Measurements from ENCODE around the gene PRKN.

Gene PRKN

GRCh38 chr6:162154001-162154400 is 573.6 kb downstream of the PRKN start:
- no peaks in the 10 kb centered on the region for H3K79me2 ChIP-seq (ENCODE audit: low read length)
- H2AFZ ChIP-seq (ENCODE audit: low read depth, low read length), result no peak overlapping the region
- no peaks in the 10 kb centered on the region for H3K9me3 ChIP-seq (ENCODE audit: insufficient read depth, low read length)
- TF ChIP-seq EZH2phosphoT487 (IDR thresholded peaks at IDR 0.05; ENCODE audit: low read depth), result no peak
- TF ChIP-seq CTCF (IDR thresholded peaks at IDR 0.05; ENCODE audit: low read depth, low read length), result no peak
- H3K27me3 ChIP-seq (ENCODE audit: low read depth, low read length), result no peaks in the 10 kb centered on the region
- H3K9ac ChIP-seq (ENCODE audit: low read length), result no peak overlapping the region
- H3K4me3 ChIP-seq (ENCODE audit: low read length), result no peak overlapping the region
- peaks cover 13% of the 10 kb centered on the region for H3K4me1 ChIP-seq (ENCODE audit: low read length)
- H3K4me2 ChIP-seq (ENCODE audit: low read length), result no peak overlapping the region
- H3K36me3 ChIP-seq (replicated peaks; ENCODE audit: low read depth, low read length), result no peaks in the 10 kb centered on the region
- no peaks in the 10 kb centered on the region for H4K20me1 ChIP-seq (ENCODE audit: insufficient read depth, low read length)
- no peak overlapping the region for H3K27ac ChIP-seq (ENCODE audit: low read length)

GRCh38 chr6:162153120-162153519 is 574.4 kb downstream of the PRKN start:
- H3K4me2 ChIP-seq (ENCODE audit: low read length), result no peak overlapping the region
- H3K4me3 ChIP-seq (ENCODE audit: low read length), result no peak overlapping the region

GRCh38 chr6:162151021-162151665 is 576.4 kb downstream of the PRKN start:
- Histone ChIP-seq H3K9ac (ENCODE audit: low read length) (no peak overlapping the region), H3K79me2 (ENCODE audit: low read length) (no peaks in the 10 kb centered on the region), H3K36me3 (replicated peaks; ENCODE audit: low read depth, low read length) (no peaks in the 10 kb centered on the region), H3K27ac (ENCODE audit: low read length) (no peak overlapping the region), H3K4me1 (ENCODE audit: low read length) (0 out of 2 replicates have a peak, but pooled peaks cover 3% of the 10 kb centered on the region), H3K4me3 (ENCODE audit: low read length) (no peak overlapping the region), H3K9me3 (ENCODE audit: insufficient read depth, low read length) (no peaks in the 10 kb centered on the region), H3K4me2 (ENCODE audit: low read length) (no peak overlapping the region), H2AFZ (ENCODE audit: low read depth, low read length) (no peak overlapping the region), H3K27me3 (ENCODE audit: low read depth, low read length) (no peaks in the 10 kb centered on the region), H4K20me1 (ENCODE audit: insufficient read depth, low read length) (no peaks in the 10 kb centered on the region)
- TF ChIP-seq EZH2phosphoT487 (IDR thresholded peaks at IDR 0.05; ENCODE audit: low read depth) (no peak), CTCF (IDR thresholded peaks at IDR 0.05; ENCODE audit: low read depth, low read length) (no peak)

More at GRCh38 chr6:162153120-162153519, 574.4 kb downstream of the PRKN start:
- H3K79me2 ChIP-seq (ENCODE audit: low read length), result no peaks in the 10 kb centered on the region
- H2AFZ ChIP-seq (ENCODE audit: low read depth, low read length), result no peak overlapping the region
- TF ChIP-seq CTCF (IDR thresholded peaks at IDR 0.05; ENCODE audit: low read depth, low read length), result no peak
- no peak for TF ChIP-seq EZH2phosphoT487 (IDR thresholded peaks at IDR 0.05; ENCODE audit: low read depth)
- no peaks in the 10 kb centered on the region for H4K20me1 ChIP-seq (ENCODE audit: insufficient read depth, low read length)
- no peak overlapping the region for H3K27ac ChIP-seq (ENCODE audit: low read length)
- H3K27me3 ChIP-seq (ENCODE audit: low read depth, low read length), result no peaks in the 10 kb centered on the region
- no peaks in the 10 kb centered on the region for H3K9me3 ChIP-seq (ENCODE audit: insufficient read depth, low read length)
- H3K9ac ChIP-seq (ENCODE audit: low read length), result no peak overlapping the region
- H3K36me3 ChIP-seq (replicated peaks; ENCODE audit: low read depth, low read length), result no peaks in the 10 kb centered on the region
- peaks cover 13% of the 10 kb centered on the region for H3K4me1 ChIP-seq (ENCODE audit: low read length)

- Histone ChIP-seq H4K20me1 (ENCODE audit: insufficient read depth, low read length) (no peaks in the 10 kb centered on the region), H2AFZ (ENCODE audit: low read depth, low read length) (no peak overlapping the region), H3K27ac (ENCODE audit: low read length) (no peak overlapping the region), H3K79me2 (ENCODE audit: low read length) (no peaks in the 10 kb centered on the region), H3K4me3 (ENCODE audit: low read length) (no peak overlapping the region), H3K36me3 (replicated peaks; ENCODE audit: low read depth, low read length) (no peaks in the 10 kb centered on the region), H3K4me1 (ENCODE audit: low read length) (0 out of 2 replicates have a peak, but pooled peaks cover under 1% of the 10 kb centered on the region), H3K27me3 (ENCODE audit: low read depth, low read length) (no peaks in the 10 kb centered on the region), H3K9me3 (ENCODE audit: insufficient read depth, low read length) (no peaks in the 10 kb centered on the region), H3K9ac (ENCODE audit: low read length) (no peak overlapping the region), H3K4me2 (ENCODE audit: low read length) (no peak overlapping the region)
- TF ChIP-seq EZH2phosphoT487 (IDR thresholded peaks at IDR 0.05; ENCODE audit: low read depth) (no peak), CTCF (IDR thresholded peaks at IDR 0.05; ENCODE audit: low read depth, low read length) (no peak)
Observed at GRCh38 chr6:162150295-162150694, 577.3 kb downstream of the PRKN start.

All from OCI-LY3 (cell line).